Stomach (tissue), 4 donors: ENCODE data around the gene GPAT2.
"Not testable (repeated sequence)": the region's sequence is repeated elsewhere in the genome, so short reads cannot be mapped to it uniquely, and the experiment has no call there.

Source experiments
- CTCF ChIP-seq, 7 experiments: fragments of 450-650 bp in 4 of 7; fragments of 200-600 bp in 3 of 7; sonication (generic) in 3 of 7; IDR thresholded peaks; one replicate each; pipeline ENCODE4 v1.5.1; 2016 to 2019; ENCODE audit warnings: antibody characterized with exemption in 7 of 7, control low read depth in 2 of 7, mild to moderate bottlenecking in 1 of 7
- EP300 ChIP-seq: sonication (generic); formaldehyde crosslinking; IDR thresholded peaks from one replicate; pipeline ENCODE4 v1.6.1; 2017; ENCODE audit warnings: antibody characterized with exemption

GRCh38 chr2:96054537-96054936 is 19.8 kb upstream of the GPAT2 start:
- TF ChIP-seq CTCF (IDR thresholded peaks at IDR 0.05); EP300: not testable (repeated sequence)
